Stimulated activated CD8-positive, alpha-beta memory T cell treated with anti-CD3 and anti-CD28 coated beads, Interleukin-4, amount 100 ng/mL, for 4 hours (primary cell): ENCODE results near the gene RARG.
A peak's percentile ranks its signal among the peaks of the same experiment; 100 is the strongest.
"Not testable (repeated sequence)": the region's sequence is repeated elsewhere in the genome, so short reads cannot be mapped to it uniquely, and the experiment has no call there.

Experiments
- DNase-seq, 2 donors: peaks; one replicate each; pipeline ENCODE4 v3.0.0-alpha.2; 2020; ENCODE audit warnings: low read depth in 2 of 2, low spot score in 1 of 2

The RARG gene

DNA sequence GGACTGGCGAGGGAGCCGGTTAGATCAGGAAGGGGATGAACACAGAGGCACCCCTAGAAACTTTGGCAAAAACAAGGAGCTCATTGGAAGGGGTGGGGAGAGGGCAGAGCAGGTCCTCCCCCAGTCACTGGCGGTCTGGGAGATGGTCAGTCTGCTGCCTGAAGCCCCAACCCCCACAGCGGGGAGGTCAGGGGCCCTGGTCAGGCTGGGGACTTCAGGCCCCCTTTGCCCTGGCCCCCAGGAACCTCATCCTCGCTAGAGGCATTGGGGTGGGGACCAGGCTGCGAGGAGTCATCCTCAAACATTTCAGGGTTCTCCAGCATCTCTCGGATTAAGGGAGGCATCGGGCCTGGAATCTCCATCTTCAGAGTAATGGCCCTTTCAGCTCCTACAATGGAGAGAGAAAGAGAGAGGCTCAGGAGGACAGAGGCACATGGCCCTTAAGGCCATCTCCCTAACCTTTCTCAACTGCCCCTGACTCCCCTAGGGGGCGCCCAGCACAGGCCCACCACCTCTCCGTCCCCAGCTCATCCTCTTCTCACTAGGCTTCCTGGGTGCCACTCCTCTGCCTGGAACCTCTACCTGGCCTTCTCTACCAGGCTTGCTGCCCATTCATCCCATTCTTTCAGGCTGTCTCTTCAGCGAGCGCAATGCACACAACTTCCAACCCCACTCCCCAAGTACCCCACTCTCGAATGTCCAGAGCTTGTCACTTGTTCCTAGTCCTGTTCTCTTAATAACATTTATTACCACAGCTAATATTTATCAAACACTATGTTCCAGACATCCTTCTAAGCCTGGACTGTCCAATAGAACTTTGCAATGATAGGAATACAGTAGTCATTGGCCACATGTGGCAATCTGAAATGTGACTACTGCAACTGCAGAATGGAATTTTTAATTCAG is 20.3 kb downstream of the RARG start:
- no peak for DNase-seq

DNA sequence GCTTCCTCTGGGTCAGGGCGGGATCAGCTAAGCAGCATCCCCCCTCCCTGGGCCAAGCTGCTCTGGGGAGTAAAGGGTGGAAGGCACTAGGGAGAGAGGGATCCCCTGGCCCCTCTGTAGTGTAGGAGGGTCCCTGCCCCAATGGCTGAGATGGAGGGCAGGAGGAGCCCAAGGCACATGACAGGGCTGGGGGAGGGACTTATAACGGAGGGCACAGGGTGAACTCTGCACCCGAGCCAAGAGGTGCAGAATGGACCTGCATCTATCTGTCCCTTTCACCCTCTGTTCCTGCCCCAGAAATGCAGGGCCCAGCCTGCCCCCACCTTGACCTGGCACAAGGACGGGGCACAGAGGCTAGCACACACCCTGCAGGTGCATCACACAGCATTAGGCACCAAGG is 21.2 kb downstream of the RARG start:
- no peak for DNase-seq

DNA sequence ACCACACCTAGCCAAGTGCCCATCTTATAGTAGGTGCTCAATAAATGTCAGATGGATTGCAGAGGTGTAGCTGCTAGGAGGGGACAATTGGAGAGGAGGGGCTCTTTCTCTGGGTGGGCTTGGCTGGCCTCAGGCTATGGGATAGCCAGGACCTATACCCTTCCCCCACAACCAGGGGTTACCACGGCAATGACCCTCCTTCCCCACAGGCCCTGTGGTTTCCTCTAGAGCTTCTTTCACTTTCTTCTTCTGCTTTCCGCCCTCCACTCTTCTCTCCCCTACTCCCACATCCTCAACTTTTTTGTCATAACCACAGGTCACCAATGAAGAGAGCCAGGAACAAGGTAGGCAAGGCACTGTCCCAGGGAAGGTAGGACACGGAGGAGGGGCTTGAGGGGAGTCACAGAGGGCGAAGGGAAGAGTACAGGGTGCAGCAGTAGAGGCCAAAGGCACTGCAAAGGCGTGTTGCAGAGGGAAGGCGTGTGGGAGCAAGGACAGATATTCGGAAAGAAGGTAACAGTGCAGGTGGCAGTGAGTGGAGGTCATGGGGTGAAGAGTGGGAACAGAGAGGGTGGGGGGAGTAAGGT is 23.0 kb downstream of the RARG start:
- DNase-seq, result no peak

DNA sequence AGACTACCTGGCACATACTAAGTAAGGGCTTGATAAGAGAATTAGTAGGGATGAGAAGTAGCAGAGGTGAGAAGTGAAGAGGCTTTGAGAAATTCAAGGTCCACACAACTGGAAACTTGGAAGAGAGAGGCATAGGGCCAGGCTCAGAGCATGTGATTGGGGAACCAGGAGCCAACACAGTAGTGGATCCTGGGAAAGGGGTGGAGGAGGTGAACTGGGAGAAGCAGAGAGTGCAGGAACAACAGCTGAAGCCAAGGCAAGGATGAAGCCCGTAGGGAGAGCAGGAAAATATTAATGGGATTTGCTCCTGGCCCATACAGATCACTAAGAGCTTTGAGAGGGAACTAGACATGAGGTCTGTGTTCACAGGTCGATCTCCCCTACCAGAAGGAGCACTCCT is 23.6 kb downstream of the RARG start:
- DNase-seq, result no peak

DNA sequence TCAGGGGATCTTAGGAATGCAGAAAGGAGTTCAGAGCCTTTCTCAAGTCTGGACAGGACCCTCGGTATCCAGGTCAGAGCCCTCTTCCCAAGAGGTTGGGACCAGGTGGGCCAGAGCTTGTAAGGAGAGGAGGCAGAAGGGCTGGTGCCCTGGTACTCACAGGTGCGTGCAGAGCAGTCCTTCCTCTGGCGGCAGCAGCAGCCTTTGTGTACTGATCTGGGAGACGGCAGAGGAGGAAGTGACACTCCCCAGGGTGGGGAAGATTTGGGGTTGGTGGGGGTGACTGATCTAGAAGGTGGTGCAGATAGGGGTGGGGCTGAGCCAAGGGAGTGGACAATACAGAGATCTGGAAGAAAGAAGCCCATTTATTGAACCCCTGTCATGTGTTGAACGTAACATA is 25.0 kb downstream of the RARG start, which contains the start of gene ITGB7:
Gene ITGB7, minus strand, starts transcription at position 210 of the 400 bp plus-strand sequence. CDS start 6,808 bp downstream, outside the sequence.
- peak in 1 of 2 donors; percentile 32 for DNase-seq

DNA sequence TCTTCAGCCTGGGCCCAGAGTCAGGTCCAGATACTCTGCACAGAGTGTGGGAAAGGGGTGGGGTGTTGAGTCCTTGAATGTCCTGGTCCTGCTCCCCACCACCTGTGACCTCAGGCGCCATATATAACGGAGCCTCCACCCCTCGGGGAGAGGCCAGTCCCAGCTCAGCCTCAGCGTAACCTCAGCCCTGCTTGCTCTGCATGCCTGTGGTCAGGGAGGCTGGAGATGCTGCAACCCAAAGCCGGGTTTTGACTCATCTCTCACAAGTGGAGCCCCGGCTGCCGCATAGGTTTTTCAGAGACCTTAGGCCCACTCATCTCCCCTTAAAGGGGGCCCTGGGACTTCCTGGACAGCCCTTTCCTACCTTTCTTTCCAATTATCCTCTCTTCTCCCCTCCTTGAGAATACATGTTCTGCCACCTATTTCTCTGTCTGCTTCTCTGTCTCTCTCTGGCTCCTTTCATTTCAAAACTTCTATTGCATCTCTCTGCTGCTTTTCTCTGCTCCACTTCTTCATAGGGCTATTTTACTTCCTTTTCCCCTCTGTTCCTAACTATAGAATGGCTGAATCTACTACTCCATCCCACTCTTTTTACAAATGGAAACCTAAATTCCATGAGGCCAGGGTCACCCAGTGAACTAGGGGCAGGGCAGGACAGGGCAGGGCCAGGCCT is 26.1 kb downstream of the RARG start:
- DNase-seq, result peak in 1 of 2 donors; percentile 48

DNA sequence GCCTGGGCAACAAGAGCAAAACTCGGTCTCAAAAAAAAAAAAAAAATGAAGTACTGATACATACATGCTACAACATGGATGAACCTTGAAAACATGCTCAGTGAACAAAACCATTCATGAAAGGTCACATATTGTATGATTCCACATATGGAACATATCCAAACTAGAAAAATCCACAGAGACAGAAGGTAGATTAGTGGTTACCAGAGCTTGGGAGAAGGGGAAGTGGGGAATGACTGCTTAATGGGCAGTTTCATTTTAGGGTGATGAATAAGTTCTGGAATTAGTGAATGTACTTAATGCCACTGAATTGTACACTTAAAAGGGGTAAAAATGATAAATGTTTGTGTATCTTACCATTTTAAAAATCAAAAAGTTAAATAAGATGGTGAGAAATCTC is 27.7 kb downstream of the RARG start:
- DNase-seq, result no peak

DNA sequence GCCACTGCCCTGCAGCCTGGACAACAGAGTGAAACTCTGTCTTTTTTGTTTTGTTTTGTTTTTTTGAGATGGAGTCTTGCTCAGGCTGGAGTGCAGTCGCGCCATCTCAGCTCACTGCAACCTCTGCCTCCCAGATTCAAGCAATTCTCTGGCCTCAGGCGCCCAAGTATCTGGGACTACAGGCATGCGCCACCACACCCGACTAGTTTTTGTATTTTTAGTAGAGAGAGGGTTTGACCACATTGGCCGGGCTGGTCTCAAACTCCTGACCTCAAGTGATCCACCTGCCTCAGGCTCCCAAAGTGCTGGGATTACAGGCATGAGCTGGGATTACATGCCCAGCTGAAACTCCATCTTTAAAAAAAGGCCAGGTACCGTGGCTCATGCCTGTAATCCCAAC is 29.7 kb downstream of the RARG start:
- DNase-seq, result not testable (repeated sequence)

DNA sequence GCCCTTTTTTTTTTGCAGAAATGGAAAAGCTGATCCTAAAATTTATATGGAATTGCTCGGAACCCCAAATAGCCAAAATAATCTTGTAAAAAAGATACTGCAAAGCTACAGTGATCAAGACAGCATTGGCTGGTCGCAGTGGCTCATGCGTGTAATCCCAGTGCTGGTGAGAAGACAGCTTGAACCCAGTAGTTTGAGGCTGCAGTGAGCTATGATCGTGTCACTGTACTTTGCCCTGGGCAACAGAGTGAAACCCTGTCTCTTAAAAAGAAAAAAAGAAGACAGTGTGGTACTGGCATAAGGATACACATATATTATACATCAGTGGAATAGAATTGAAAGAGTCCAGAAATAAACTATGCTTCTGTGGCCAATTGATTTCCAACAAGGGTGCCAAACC is 30.4 kb downstream of the RARG start:
- no peak for DNase-seq

DNA sequence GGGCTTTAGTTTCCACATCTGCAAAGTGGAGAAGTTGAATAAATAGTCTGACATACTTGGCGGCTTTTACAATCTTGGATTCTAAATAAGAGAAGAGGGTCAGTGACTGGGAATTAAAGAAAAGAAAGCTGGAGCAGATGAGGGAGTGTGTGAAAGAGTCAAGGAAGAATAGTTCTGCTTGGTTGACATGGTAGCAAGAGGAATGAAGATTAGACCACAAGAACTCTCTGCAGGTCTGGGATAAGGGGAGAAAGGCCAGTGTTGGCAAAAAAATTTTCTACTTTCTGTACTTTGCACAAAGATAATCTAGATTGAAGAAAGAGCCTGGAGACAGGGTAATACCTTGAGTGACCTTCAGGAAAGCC is 30.9 kb downstream of the RARG start:
- DNase-seq, result no peak

DNA sequence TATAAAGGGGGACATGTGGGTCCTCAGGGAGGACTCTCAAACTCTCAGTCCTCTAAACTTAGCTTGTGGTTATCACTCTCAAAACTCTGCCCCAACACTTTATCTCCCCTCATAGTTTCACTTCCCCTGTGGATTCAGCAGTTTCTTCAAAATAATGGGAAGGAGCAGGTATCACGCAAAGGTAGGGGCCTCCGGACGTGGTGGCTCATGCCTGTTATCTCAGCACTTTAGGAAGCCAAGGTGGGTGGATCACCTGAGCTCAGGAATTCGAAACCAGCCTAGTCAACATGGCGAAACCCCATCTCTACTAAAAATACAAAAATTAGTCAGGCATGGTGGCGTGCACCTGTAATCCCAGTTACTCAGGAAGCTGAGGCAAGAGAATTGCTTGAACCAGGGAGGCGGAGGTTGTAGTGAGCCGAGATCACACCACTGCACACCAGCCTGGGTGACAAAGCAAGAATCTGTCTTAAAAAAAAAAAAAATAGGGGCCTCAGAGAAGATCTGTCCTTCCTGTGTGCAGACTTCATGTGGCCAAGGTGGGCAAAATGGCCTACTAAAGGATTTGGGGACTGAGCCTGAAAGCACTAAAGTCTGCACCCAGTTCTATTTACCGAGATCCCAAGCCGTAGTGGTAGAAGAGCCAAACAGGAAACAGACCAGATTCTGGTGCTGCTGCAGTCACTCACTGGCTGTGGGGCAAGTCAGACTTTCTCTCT is 31.4 kb downstream of the RARG start:
- DNase-seq, result no peak

DNA sequence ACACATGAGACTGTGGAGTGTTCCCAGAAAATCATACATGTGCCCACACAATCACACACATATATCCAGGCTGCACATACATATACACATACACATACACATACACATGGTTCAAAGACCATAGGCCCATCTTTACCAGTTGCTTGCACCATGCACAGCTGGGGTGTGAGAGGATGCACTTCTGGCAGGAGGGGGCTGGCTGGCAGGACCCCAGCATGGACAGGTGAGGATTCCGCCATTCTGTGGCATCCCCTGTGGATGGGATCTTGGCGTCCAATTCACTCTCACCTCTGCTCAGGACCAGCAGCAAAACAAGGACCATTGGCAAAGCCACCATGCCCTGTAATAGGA is 31.9 kb downstream of the RARG start:
- no peak for DNase-seq

DNA sequence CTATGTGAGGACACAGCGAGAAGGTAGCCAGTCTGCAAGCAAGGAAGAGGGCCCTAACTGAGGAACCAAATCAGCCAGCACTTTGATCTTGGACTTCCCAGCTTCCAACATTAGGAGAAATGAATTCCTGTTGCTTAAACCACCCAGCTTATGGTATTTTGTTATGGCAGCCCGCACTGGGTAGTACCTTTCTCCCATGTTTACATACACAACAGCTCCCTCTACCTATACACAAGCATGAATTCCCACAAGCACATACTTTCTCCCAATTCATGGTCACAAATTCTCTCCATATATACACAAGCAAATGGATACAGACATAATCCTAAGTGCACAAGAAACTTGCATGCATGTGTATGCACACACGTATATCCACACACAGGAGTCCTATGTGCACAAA is 32.3 kb downstream of the RARG start:
- no peak for DNase-seq

DNA sequence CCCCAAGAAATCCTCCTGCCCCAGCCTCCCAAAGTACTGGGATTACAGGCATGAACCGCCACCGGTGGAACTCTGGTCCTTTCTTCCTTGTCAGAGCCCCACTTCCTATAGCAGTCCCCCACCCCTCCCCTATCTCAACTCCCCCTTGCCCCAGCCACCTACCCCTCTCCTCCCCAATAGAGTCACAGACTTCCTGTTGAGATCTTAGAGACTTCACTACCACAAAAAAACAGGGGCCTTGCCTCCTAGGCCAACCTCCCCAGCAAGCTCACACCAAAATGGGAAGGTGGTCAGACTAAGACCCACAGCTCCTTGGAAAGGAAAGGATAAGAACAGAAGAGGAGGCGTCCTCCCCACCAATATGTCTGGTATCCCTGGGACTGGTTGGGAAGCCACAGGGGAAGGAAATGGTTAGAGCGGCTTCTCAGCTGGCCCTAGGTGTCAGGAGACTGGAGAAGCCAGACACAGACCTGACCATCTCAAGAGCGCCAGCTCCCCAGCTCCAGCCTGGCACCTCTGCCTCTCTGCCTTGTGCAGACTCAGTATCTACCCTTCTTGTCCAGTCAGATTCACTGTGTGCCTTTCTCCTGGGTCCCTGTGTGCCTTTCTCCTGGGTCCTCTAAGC is 33.4 kb downstream of the RARG start:
- DNase-seq, result no peak

DNA sequence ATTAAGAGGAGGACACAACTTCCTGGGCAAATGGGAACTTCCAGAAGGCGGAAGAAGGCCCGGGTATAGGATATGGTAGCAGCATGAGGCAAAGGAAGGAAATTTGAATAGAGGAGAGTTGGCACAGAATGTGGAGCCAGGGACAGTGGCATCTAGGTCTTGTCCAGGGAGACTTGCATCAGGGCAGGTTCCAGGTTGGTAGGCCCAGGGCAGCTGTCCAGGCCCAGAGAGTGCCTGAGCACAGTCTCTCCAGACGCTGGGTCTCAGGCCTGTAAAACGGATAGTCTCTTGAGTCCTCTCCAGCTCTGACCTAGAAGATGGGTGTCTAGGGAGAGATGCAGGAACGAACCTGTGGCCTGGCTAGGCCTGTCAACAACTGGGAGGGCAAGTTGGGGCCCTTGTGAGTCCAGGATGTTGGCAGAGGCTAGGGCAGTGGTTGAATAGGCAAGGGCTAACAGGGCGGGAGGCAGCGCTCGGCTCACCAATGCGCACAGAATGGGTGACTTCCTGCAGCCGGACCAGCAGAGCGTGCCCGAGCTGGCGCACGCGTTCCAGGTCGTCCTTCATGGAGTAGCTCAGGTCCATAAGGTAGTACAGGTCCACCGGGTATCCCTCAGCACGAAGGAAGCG is 34.9 kb downstream of the RARG start:
- DNase-seq, result no peak

DNA sequence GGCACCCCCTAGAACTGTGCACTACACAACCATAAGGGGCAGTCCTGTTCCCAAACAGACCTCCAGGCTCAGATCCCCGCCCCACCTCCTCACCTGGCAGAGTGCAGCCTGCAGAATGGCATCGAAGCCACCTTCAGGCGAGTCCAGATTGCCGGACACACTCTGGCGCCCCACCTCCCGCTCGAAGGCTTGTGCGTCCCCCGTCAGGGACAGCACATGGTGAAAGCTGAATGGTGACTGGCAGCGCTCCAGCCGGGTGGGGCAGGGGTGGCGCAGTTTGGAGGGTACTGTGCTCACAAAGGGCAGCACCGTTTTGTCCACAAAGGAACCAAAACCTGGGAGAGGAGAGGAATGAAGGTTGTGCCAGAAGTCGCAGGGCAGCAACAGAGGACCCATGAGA is 35.5 kb downstream of the RARG start:
- DNase-seq, result no peak

DNA sequence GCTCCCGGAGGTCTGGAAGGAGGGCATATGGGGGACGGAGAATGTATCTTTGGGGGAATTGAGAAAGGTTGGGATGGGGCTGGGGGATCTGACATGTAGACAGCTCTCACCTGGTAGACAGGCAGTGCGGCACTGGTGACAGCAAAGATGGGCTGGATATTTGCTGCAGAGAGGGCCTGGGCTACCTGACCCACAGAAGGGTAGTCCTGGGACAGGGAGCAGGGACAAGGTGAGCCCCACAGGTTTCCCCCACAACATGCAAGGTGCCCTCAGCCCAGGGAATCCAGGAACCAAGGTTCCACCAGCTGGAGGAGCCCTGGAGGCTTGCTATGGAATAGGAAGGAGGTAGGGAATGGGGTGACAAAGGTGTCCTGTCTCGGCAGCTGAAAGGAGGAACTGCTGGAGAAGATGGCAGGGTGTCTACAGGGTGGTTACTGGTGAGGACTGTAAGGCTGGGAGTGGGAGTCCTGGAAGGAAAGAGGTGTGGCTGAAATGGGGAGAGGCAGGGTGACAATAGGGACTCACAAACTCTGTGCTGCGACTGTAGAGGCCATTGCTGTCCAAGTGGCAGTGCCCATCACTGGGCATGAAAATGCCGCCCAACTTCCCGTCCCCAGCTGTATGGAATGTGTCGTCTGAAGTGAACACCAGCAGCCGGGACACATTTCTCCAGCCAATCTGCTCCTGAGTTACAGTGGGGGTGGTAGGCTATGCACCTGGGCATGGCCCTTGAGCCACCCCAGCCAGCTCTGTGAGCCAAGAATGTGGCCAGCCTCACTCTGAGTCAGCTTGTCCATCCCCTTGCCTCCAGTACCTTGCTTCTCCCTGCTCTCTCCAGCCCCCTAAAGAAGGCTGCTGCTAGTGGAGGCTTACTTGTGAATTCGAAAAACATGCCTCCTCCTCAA is 36.2 kb downstream of the RARG start:
- no peak for DNase-seq

DNA sequence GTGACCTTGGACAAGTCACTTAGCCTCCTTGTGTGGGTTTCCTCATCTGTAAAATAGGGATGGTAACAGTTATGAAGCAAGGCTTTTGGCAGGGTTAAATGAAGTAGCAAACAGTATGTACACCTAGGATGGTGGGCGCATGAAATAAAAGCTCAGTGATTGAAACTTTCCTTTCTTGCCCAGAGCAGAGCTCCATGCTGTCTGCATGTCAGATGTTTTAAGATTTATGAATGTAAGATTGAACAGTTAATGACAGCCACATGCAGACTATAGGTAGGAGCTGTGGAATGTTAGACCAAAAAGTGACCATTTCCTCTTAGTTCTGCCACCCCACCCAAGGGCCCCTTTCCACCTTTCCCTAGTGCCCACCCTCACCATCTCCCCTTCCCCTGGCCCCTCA is 37.0 kb downstream of the RARG start:
- DNase-seq, result no peak

DNA sequence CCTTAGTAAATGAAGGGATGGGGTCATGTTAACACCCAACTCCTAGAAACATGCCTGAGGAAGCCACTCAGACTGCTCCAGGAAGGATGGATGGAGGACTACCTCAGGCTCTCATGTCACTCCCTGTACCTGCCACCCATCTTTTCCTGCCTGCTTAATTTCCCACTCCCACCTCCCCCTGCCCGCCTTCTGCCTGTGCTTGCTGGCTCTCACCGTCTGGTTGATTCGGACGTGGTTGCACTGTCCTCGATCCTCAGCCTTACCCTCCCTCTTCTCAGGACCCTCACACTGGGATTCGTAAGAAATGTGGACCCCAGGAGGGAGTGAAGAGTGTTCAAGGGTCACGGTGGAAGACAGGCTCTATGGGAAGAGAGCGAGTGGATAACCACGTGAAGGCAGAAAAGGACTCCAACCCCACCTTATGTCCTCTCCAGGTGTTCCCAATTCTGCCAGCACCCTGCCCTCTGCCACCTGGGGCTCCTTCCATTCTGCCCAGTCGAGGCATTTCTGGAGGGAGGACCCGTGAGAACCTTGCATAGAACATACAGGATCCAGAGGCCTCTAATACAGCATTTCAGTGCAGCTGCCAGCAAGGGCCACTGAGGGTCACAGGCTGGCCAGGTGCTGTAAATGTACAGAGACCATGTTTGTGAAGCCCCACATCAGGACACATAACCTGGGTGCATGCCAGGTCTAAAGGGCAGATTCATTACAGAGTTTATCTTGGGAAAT is 37.9 kb downstream of the RARG start:
- DNase-seq, result no peak
